GM15510 (cell line): ENCODE results near the gene YLPM1.

Source experiments
- POLR2A ChIP-seq: IDR thresholded peaks from 3 replicates; pipeline ENCODE4 v1.6.1; 2011; ENCODE audit warnings: borderline replicate concordance; ENCODE audit not compliant: insufficient read length; ENCODE audit errors: extremely low read depth

Gene YLPM1

GRCh38 chr14:74866708-74867389 lies 103.7 kb downstream of the YLPM1 start:
- no peak for TF ChIP-seq POLR2A

GRCh38 chr14:74867673-74868072 lies 104.6 kb downstream of the YLPM1 start:
- TF ChIP-seq POLR2A = no peak

GRCh38 chr14:74868739-74869138 lies 105.6 kb downstream of the YLPM1 start:
- no peak for TF ChIP-seq POLR2A

- TF ChIP-seq POLR2A = no peak
Measured at GRCh38 chr14:74871819-74872218, 108.7 kb downstream of the YLPM1 start.

GRCh38 chr14:74875204-74875603 lies 112.1 kb downstream of the YLPM1 start:
- no peak for TF ChIP-seq POLR2A

- no peak for TF ChIP-seq POLR2A
Measured at GRCh38 chr14:74875941-74876913, 113.1 kb downstream of the YLPM1 start, which contains the start of gene PROX2. PROX2 (minus strand) TSS chr14:74876145; CDS start chr14:74863834, 12,311 bp downstream.

GRCh38 chr14:74879427-74880182 lies 116.5 kb downstream of the YLPM1 start:
- TF ChIP-seq POLR2A = no peak

- peak; percentile 97 for TF ChIP-seq POLR2A
Measured at GRCh38 chr14:74881431-74882102, 118.5 kb downstream of the YLPM1 start, which contains the start of gene DLST. DLST (plus strand) TSS chr14:74881916; CDS start chr14:74881954, 38 bp downstream.

- no peak for TF ChIP-seq POLR2A
Measured at GRCh38 chr14:74882103-74882920, 119.2 kb downstream of the YLPM1 start.
